Esophagus squamous epithelium (tissue), 4 donors: ENCODE results near the gene KIF21B.

Experiments
- POLR2A ChIP-seq, 4 donors: fragments of 450-650 bp; IDR thresholded peaks; one replicate each; pipeline ENCODE4 v1.6.1; 2017; ENCODE audit warnings: antibody characterized with exemption in 4 of 4, mild to moderate bottlenecking in 4 of 4, moderate library complexity in 3 of 4
- TF ChIP-seq, protein P1 (sequence below), 6 experiments: fragments of 450-650 bp in 4 of 6; fragments of 200-600 bp in 2 of 6; sonication (generic) in 2 of 6; IDR thresholded peaks; one replicate each; pipeline ENCODE4 v1.5.1; 2016 to 2019; ENCODE audit warnings: antibody characterized with exemption in 6 of 6, mild to moderate bottlenecking in 4 of 6, moderate library complexity in 4 of 6

DNA sequence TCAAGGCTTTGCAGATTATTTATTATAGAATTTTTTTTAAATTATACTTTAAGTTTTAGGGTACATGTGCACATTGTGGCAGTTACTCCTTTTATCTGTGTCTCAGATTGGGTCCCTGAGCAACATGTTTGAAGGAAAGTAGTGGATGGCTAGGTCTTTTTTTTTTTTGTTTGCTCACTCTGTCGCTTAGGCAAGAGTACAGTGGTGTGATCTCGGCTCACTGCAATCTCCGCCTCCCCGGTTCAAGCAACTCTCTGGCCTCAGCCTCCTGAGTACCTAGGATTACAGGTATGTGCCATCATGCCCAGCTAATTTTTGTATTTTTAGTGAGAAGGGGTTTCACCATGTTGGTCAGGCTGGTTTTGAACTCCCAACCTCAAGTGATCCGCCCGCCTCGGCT is 39.6 kb upstream of the KIF21B start:
- TF ChIP-seq, protein P1, sequence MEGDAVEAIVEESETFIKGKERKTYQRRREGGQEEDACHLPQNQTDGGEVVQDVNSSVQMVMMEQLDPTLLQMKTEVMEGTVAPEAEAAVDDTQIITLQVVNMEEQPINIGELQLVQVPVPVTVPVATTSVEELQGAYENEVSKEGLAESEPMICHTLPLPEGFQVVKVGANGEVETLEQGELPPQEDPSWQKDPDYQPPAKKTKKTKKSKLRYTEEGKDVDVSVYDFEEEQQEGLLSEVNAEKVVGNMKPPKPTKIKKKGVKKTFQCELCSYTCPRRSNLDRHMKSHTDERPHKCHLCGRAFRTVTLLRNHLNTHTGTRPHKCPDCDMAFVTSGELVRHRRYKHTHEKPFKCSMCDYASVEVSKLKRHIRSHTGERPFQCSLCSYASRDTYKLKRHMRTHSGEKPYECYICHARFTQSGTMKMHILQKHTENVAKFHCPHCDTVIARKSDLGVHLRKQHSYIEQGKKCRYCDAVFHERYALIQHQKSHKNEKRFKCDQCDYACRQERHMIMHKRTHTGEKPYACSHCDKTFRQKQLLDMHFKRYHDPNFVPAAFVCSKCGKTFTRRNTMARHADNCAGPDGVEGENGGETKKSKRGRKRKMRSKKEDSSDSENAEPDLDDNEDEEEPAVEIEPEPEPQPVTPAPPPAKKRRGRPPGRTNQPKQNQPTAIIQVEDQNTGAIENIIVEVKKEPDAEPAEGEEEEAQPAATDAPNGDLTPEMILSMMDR (IDR thresholded peaks at IDR 0.05), result no peak
- no peak for TF ChIP-seq POLR2A (IDR thresholded peaks at IDR 0.05)
